ENCODE data around the gene TMEM63B. TPM values are rescaled to one million over a fixed set of nuclear protein-coding genes. Genes with fewer than 3 reads are reported as not detected.

The TMEM63B gene
- total and polyA plus RNA-seq, 2 of the 8 experiments (the other 6 are each of a cell fraction or from before 2014, with no cell fraction given): 61.1 to 96.8 TPM

DNA sequence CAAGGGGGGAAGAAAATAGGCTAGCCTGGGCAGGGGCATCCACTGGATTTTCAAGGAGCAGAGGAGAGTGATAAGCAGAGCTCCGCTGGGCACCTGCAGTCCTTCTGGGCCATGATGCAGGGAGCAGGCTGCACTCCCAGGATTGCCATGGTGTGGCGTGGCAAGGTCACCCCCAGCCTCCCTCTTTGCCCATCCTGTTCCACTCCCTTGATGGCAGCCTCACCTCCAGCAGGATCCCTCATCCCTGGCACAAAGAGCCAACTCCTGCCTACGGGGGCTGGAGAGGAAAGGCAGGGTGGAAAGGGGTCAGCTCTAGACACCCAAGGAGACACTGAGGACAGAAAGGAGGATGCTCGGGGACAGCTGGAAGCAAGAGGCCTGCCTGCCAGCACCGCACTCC lies 67.0 kb downstream of the TMEM63B start (continued):
- TF ChIP-seq, protein P1, sequence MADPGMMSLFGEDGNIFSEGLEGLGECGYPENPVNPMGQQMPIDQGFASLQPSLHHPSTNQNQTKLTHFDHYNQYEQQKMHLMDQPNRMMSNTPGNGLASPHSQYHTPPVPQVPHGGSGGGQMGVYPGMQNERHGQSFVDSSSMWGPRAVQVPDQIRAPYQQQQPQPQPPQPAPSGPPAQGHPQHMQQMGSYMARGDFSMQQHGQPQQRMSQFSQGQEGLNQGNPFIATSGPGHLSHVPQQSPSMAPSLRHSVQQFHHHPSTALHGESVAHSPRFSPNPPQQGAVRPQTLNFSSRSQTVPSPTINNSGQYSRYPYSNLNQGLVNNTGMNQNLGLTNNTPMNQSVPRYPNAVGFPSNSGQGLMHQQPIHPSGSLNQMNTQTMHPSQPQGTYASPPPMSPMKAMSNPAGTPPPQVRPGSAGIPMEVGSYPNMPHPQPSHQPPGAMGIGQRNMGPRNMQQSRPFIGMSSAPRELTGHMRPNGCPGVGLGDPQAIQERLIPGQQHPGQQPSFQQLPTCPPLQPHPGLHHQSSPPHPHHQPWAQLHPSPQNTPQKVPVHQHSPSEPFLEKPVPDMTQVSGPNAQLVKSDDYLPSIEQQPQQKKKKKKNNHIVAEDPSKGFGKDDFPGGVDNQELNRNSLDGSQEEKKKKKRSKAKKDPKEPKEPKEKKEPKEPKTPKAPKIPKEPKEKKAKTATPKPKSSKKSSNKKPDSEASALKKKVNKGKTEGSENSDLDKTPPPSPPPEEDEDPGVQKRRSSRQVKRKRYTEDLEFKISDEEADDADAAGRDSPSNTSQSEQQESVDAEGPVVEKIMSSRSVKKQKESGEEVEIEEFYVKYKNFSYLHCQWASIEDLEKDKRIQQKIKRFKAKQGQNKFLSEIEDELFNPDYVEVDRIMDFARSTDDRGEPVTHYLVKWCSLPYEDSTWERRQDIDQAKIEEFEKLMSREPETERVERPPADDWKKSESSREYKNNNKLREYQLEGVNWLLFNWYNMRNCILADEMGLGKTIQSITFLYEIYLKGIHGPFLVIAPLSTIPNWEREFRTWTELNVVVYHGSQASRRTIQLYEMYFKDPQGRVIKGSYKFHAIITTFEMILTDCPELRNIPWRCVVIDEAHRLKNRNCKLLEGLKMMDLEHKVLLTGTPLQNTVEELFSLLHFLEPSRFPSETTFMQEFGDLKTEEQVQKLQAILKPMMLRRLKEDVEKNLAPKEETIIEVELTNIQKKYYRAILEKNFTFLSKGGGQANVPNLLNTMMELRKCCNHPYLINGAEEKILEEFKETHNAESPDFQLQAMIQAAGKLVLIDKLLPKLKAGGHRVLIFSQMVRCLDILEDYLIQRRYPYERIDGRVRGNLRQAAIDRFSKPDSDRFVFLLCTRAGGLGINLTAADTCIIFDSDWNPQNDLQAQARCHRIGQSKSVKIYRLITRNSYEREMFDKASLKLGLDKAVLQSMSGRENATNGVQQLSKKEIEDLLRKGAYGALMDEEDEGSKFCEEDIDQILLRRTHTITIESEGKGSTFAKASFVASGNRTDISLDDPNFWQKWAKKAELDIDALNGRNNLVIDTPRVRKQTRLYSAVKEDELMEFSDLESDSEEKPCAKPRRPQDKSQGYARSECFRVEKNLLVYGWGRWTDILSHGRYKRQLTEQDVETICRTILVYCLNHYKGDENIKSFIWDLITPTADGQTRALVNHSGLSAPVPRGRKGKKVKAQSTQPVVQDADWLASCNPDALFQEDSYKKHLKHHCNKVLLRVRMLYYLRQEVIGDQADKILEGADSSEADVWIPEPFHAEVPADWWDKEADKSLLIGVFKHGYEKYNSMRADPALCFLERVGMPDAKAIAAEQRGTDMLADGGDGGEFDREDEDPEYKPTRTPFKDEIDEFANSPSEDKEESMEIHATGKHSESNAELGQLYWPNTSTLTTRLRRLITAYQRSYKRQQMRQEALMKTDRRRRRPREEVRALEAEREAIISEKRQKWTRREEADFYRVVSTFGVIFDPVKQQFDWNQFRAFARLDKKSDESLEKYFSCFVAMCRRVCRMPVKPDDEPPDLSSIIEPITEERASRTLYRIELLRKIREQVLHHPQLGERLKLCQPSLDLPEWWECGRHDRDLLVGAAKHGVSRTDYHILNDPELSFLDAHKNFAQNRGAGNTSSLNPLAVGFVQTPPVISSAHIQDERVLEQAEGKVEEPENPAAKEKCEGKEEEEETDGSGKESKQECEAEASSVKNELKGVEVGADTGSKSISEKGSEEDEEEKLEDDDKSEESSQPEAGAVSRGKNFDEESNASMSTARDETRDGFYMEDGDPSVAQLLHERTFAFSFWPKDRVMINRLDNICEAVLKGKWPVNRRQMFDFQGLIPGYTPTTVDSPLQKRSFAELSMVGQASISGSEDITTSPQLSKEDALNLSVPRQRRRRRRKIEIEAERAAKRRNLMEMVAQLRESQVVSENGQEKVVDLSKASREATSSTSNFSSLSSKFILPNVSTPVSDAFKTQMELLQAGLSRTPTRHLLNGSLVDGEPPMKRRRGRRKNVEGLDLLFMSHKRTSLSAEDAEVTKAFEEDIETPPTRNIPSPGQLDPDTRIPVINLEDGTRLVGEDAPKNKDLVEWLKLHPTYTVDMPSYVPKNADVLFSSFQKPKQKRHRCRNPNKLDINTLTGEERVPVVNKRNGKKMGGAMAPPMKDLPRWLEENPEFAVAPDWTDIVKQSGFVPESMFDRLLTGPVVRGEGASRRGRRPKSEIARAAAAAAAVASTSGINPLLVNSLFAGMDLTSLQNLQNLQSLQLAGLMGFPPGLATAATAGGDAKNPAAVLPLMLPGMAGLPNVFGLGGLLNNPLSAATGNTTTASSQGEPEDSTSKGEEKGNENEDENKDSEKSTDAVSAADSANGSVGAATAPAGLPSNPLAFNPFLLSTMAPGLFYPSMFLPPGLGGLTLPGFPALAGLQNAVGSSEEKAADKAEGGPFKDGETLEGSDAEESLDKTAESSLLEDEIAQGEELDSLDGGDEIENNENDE (IDR thresholded peaks at IDR 0.05; ENCODE audit: insufficient replicate concordance, low read length): no peak
- TF ChIP-seq ZNF274 (IDR thresholded peaks at IDR 0.05; ENCODE audit: borderline replicate concordance, extremely low read depth, low read length) (no peak), SP1 (IDR thresholded peaks at IDR 0.05; ENCODE audit: low read depth, low read length) (no peak), TEAD4 (IDR thresholded peaks at IDR 0.05; ENCODE audit: low read depth, low read length) (no peak), POU5F1 (IDR thresholded peaks at IDR 0.05; ENCODE audit: low read depth, low read length) (no peak), SIRT6 (IDR thresholded peaks at IDR 0.05; ENCODE audit: low read length) (no peak), CBX8 (IDR thresholded peaks at IDR 0.05; ENCODE audit: borderline replicate concordance, low read depth, low read length) (no peak)
- TF ChIP-seq, protein P2, sequence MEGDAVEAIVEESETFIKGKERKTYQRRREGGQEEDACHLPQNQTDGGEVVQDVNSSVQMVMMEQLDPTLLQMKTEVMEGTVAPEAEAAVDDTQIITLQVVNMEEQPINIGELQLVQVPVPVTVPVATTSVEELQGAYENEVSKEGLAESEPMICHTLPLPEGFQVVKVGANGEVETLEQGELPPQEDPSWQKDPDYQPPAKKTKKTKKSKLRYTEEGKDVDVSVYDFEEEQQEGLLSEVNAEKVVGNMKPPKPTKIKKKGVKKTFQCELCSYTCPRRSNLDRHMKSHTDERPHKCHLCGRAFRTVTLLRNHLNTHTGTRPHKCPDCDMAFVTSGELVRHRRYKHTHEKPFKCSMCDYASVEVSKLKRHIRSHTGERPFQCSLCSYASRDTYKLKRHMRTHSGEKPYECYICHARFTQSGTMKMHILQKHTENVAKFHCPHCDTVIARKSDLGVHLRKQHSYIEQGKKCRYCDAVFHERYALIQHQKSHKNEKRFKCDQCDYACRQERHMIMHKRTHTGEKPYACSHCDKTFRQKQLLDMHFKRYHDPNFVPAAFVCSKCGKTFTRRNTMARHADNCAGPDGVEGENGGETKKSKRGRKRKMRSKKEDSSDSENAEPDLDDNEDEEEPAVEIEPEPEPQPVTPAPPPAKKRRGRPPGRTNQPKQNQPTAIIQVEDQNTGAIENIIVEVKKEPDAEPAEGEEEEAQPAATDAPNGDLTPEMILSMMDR (IDR thresholded peaks at IDR 0.05; ENCODE audit: control extremely low read depth in 1 of 3, insufficient read depth in 1 of 3, low read depth in 1 of 3, low read length in 3 of 3): no peak

Measured in H1 (cell line).